A673 (cell line): ENCODE results near the gene NOTCH4. TPM values are rescaled to one million over a fixed set of nuclear protein-coding genes. Genes with fewer than 3 reads are reported as not detected.

ENCODE experiments used
- BruUV-seq: library from RNA; stranded (reverse); fragments of 400-500 nt; replicated peaks from 2 replicates; lab custom pipeline; 2021; lab: Mats Ljungman, UMichigan
- CTCF ChIA-PET: fragments of 300-600 bp; sonication (Branson Sonifier 250); formaldehyde crosslinking; loops from one replicate; lab custom pipeline; 2022; ENCODE audit warnings: antibody characterized with exemption; lab: Charles Lee
- POLR2A ChIA-PET: fragments of 300-600 bp; sonication (Branson Sonifier 250); formaldehyde crosslinking; loops from one replicate; lab custom pipeline; 2022; ENCODE audit warnings: antibody characterized with exemption; ENCODE audit not compliant: low non-redundant PET; lab: Charles Lee
- DNase-seq: peaks from one replicate; pipeline ENCODE4 v3.0.0-alpha.2; 2015; ENCODE audit warnings: low spot score
- H3K27ac ChIP-seq: fragments of 200-600 bp; sonication (generic); 2 replicates; pipeline ENCODE4 v1.5.1; 2016; ENCODE audit warnings: mixed run types, low read depth, mild to moderate bottlenecking, mixed read lengths, antibody characterized with exemption, low read length; ENCODE audit not compliant: poor library complexity, severe bottlenecking
- H3K27me3 ChIP-seq: fragments of 200-600 bp; sonication (generic); replicated peaks from 2 replicates; pipeline ENCODE4 v1.6.1; 2017; ENCODE audit warnings: mixed run types, low read depth, mild to moderate bottlenecking, mixed read lengths, antibody characterized with exemption, low read length; ENCODE audit not compliant: insufficient read depth, poor library complexity
- H3K36me3 ChIP-seq: fragments of 200-600 bp; sonication (generic); 2 replicates; pipeline ENCODE4 v1.6.1; 2016; ENCODE audit warnings: mixed run types, mild to moderate bottlenecking, mixed read lengths, antibody characterized with exemption, low read length; ENCODE audit not compliant: insufficient read depth, poor library complexity, severe bottlenecking
- H3K4me1 ChIP-seq: fragments of 200-600 bp; sonication (generic); 2 replicates; pipeline ENCODE4 v1.6.1; 2017; ENCODE audit warnings: mixed run types, mild to moderate bottlenecking, mixed read lengths, antibody characterized with exemption, low read length; ENCODE audit not compliant: insufficient read depth, poor library complexity, severe bottlenecking
- H3K4me3 ChIP-seq: fragments of 200-600 bp; sonication (generic); 2 replicates; pipeline ENCODE4 v1.5.1; 2016; ENCODE audit warnings: low read depth, mixed run types, mild to moderate bottlenecking, mixed read lengths, low read length; ENCODE audit not compliant: poor library complexity, severe bottlenecking
- H3K9me3 ChIP-seq: fragments of 200-600 bp; sonication (generic); 2 replicates; pipeline ENCODE4 v1.6.1; 2016; ENCODE audit warnings: mixed run types, low read depth, mild to moderate bottlenecking, mixed read lengths, antibody characterized with exemption, low read length; ENCODE audit not compliant: poor library complexity, severe bottlenecking
- EZH2 ChIP-seq: fragments of 200-600 bp; sonication (generic); IDR thresholded peaks from 2 replicates; pipeline ENCODE4 v1.6.1; 2017; ENCODE audit warnings: borderline replicate concordance, low read depth, mild to moderate bottlenecking, mixed read lengths, antibody characterized with exemption, low read length; ENCODE audit not compliant: poor library complexity, severe bottlenecking
- intact Hi-C: fragments of 100-400 bp; cut with micrococcal nuclease; formaldehyde crosslinking; loops from one replicate; pipeline ENCODE4 v1.10.0; 2022; ENCODE audit not compliant: unreplicated experiment
- total RNA-seq: library from RNA; stranded (reverse); gene quantifications from 2 replicates; pipeline ENCODE4 v1.2.3, GENCODE V29; 2021
- TF ChIP-seq, protein P1 (sequence below): fragments of 300-800, 200-600 bp; sonication (generic); conservative IDR thresholded peaks from 2 replicates; pipeline ENCODE4 v1.5.1; 2017; ENCODE audit warnings: low read depth, mild to moderate bottlenecking, antibody characterized with exemption, low read length, moderate library complexity, mixed read lengths

Gene NOTCH4
- total RNA-seq, 1 experiment from 2014 or later = 2.4 TPM

DNA sequence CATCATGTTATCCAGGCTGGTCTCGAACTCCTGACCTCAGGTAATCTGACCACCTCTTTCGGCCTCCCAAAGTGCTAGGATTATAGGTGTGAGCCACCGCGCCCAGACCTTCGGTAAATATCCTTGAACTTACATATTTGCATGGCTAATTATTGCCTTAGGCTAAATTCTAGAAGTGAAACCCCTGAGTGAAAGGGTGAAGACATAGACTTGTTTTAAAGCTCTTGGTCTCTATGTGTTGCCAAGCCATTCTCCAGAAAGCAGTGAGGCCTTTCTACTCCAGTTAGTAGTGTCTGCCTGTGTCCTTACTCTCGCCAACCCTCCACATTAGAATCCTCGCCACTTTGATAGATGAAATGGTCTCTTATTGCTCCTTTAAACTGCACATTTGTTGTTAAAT, 2.6 kb upstream of the NOTCH4 start:
- no peak for DNase-seq
- ChIA-PET POLR2A (no interaction called here), CTCF (no interaction called here)
- Histone ChIP-seq H3K4me1 (no peaks in the 10 kb centered on the region), H3K4me3 (no peak overlapping the region), H3K27ac (no peak overlapping the region), H3K9me3 (no peaks in the 10 kb centered on the region), H3K36me3 (no peaks in the 10 kb centered on the region), H3K27me3 (no peaks in the 10 kb centered on the region)
- intact Hi-C loops = no loop called here
- BruUV-seq = no TSS peak
- TF ChIP-seq, protein P1, sequence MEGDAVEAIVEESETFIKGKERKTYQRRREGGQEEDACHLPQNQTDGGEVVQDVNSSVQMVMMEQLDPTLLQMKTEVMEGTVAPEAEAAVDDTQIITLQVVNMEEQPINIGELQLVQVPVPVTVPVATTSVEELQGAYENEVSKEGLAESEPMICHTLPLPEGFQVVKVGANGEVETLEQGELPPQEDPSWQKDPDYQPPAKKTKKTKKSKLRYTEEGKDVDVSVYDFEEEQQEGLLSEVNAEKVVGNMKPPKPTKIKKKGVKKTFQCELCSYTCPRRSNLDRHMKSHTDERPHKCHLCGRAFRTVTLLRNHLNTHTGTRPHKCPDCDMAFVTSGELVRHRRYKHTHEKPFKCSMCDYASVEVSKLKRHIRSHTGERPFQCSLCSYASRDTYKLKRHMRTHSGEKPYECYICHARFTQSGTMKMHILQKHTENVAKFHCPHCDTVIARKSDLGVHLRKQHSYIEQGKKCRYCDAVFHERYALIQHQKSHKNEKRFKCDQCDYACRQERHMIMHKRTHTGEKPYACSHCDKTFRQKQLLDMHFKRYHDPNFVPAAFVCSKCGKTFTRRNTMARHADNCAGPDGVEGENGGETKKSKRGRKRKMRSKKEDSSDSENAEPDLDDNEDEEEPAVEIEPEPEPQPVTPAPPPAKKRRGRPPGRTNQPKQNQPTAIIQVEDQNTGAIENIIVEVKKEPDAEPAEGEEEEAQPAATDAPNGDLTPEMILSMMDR = no peak
- no peak for TF ChIP-seq EZH2

DNA sequence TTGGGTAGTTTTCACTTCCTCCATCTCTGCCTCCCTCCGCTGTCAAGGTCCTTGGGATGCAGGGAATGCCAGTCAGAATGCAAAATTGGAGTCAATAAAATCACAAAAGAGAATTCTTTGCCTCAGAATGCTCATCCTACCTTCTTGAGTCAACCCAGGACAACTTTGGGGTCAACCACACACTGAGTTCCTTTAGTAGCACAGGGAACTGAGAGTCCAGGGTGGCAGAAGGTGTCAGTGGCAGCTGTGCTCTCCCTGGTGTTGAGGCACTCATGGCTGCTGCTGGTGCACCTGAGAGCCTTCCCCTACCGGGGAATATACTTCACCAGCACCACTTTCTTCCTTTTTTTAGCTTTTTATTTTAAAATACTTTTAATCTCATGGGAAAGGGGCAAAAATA, 829 bp upstream of the NOTCH4 start:
- no peaks in the 10 kb centered on the region for H3K9me3 ChIP-seq
- no TSS peak for BruUV-seq
- no peak overlapping the region for H3K4me3 ChIP-seq
- POLR2A ChIA-PET = no interaction called here
- no peaks in the 10 kb centered on the region for H3K36me3 ChIP-seq
- no peak for DNase-seq
- H3K4me1 ChIP-seq = no peaks in the 10 kb centered on the region
- intact Hi-C loops = no loop called here
- H3K27me3 ChIP-seq = no peaks in the 10 kb centered on the region
- H3K27ac ChIP-seq = no peak overlapping the region
- CTCF ChIA-PET = no interaction called here
- no peak for TF ChIP-seq EZH2
- TF ChIP-seq, protein P1 = no peak

DNA sequence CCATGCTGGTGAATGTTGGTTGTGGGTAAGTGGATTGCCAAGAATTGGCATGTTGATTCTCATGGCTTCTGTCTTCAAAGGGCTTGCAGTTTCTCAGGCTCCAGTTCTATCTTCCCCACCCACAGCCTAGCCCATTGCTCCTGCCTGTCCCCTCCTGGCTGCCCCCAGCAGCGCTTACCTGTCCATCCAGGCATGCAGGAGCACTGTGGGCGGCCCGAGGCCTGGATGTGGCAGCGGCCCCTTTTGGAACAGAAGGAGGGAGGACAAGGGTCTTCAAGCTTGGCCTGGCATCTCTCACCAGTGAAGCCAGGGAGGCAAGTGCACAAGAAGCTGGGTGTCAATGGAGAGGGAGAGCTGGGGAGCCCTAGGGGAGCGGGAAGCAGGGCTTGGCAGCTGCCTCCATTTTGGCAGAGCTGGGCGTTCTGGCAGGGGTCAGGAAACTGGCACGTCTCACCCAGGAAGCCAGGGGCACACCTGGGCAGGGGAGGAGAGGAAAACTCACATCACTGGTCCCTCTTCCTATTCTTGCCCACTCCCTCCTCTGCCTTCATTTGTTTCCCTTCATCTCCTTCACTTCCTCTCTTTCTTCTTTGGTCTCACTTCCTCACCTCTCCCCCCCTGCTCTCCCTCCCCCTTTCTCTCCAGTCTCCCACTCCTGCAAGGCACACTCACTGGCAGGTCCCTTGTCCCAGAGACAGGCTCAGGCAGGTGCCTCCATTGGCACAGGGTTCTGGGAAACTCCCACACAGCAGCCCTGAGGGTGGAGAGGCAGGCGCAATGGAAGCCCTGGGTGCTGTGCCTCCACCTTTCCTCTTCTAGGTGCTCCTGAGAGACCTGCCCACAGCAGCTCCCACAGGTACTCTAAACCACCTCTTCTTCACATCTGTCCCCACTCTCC, 1.3 kb downstream of the NOTCH4 start:
- no peak overlapping the region for H3K27ac ChIP-seq
- no peak for TF ChIP-seq EZH2
- TF ChIP-seq, protein P1 = no peak
- H3K36me3 ChIP-seq = no peaks in the 10 kb centered on the region
- H3K27me3 ChIP-seq = no peaks in the 10 kb centered on the region
- DNase-seq = no peak
- no peak overlapping the region for H3K4me3 ChIP-seq
- no peaks in the 10 kb centered on the region for H3K9me3 ChIP-seq
- CTCF ChIA-PET = no interaction called here
- intact Hi-C loops = no loop called here
- H3K4me1 ChIP-seq = no peaks in the 10 kb centered on the region
- POLR2A ChIA-PET = no interaction called here
- no TSS peak for BruUV-seq
